Measurements from ENCODE around the gene USP17L29.
"Not testable (repeated sequence)": the region's sequence is repeated elsewhere in the genome, so short reads cannot be mapped to it uniquely, and the experiment has no call there.

The USP17L29 gene

GRCh38 chr4:9353338-9353737 is at the start of gene USP17L29:
USP17L29 (plus strand) TSS chr4:9353638; CDS start chr4:9353638, 0 bp downstream.
- not testable (repeated sequence) for DNase-seq (ENCODE audit: low read depth)

DNA sequence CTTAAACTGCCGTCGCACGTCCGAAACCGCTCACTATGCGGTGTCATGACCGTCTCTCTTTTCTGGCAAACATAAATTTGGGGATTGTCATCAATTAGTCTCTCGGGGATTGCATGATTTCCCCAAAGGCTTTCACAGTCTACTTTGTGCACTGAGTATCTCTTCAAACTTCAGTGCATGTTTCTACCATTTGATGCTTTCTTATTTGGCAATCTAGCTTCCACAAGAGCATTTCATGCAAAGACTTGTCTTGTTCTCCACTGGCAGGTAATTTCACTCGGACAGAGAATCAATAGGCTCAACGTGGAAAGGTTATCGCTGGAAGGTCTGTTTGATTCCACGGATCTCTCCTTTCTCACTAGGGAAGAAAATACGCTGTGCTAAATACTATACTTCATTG is 29.2 kb upstream of the USP17L29 start:
- DNase-seq (ENCODE audit: low read depth) = not testable (repeated sequence)

- not testable (repeated sequence) for DNase-seq (ENCODE audit: low read depth)
These were observed 28.6 kb upstream of the USP17L29 start, which contains the start of gene USP17L24 for GRCh38 chr4:9324865-9325264. USP17L24 (plus strand) TSS chr4:9325165; CDS start chr4:9325165, 0 bp downstream.

DNA sequence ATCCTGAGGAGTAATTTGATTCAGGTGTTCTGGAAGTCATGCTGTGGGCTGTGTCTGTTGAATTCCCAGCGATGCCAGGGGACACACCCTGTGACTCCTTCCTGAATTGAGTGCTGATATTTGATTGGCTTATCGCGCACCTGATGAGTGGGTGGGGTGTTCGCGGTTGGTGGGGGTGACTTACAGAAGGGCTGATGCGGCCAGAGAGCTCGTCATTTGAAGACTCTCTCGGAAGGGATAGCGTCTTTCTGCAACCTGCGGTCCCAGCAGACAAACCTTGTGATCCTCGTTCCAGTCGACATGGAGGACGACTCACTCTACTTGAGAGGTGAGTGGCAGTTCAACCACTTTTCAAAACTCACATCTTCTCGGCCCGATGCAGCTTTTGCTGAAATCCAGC is 23.8 kb upstream of the USP17L29 start, which contains the start of gene USP17L25:
USP17L25 (plus strand) TSS at position 301 of the 400 bp plus-strand sequence; CDS start at position 301, 0 bp downstream.
- DNase-seq (ENCODE audit: low read depth) = not testable (repeated sequence)

GRCh38 chr4:9334358-9334757 is 19.1 kb upstream of the USP17L29 start, which contains the start of gene USP17L26:
USP17L26 (plus strand) TSS chr4:9334658; CDS start chr4:9334658, 0 bp downstream.
- DNase-seq (ENCODE audit: low read depth) = not testable (repeated sequence)

- not testable (repeated sequence) for DNase-seq (ENCODE audit: low read depth)
These were observed 14.3 kb upstream of the USP17L29 start, which contains the start of gene USP17L5 for GRCh38 chr4:9339103-9339502. USP17L5 (plus strand) TSS chr4:9339403; CDS start chr4:9339403, 0 bp downstream.

DNA sequence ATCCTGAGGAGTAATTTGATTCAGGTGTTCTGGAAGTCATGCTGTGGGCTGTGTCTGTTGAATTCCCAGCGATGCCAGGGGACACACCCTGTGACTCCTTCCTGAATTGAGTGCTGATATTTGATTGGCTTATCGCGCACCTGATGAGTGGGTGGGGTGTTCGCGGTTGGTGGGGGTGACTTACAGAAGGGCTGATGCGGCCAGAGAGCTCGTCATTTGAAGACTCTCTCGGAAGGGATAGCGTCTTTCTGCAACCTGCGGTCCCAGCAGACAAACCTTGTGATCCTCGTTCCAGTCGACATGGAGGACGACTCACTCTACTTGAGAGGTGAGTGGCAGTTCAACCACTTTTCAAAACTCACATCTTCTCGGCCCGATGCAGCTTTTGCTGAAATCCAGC is 9.6 kb upstream of the USP17L29 start, which contains the start of gene USP17L27:
USP17L27 (plus strand) TSS at position 301 of the 400 bp plus-strand sequence; CDS start at position 301, 0 bp downstream.
- not testable (repeated sequence) for DNase-seq (ENCODE audit: low read depth)

- DNase-seq (ENCODE audit: low read depth) = not testable (repeated sequence)
These were observed 4.8 kb upstream of the USP17L29 start, which contains the start of gene USP17L28 for GRCh38 chr4:9348593-9348992. USP17L28 (plus strand) TSS chr4:9348893; CDS start chr4:9348893, 0 bp downstream.

- DNase-seq (ENCODE audit: low read depth) = not testable (repeated sequence)
These were observed 2.6 kb upstream of the USP17L29 start for GRCh38 chr4:9350866-9351265.

GRCh38 chr4:9362829-9363228 is 9.4 kb downstream of the USP17L29 start, which contains the start of gene USP17L30:
USP17L30 (plus strand) TSS chr4:9363129; CDS start chr4:9363129, 0 bp downstream.
- DNase-seq (ENCODE audit: low read depth) = not testable (repeated sequence)

- DNase-seq (ENCODE audit: low read depth) = not testable (repeated sequence)
These were observed 26.4 kb downstream of the USP17L29 start for GRCh38 chr4:9379881-9380280.

- not testable (repeated sequence) for DNase-seq (ENCODE audit: low read depth)
These were observed 27.6 kb downstream of the USP17L29 start for GRCh38 chr4:9381012-9381534.

GRCh38 chr4:9384126-9384525 is 30.7 kb downstream of the USP17L29 start:
- no peak for DNase-seq (ENCODE audit: low read depth)

- DNase-seq (ENCODE audit: low read depth) = not testable (repeated sequence)
These were observed 35.6 kb downstream of the USP17L29 start for GRCh38 chr4:9389001-9389400.

Data from CMK (cell line).